ENCODE data around the gene USP17L27.
"Not testable (repeated sequence)": the region's sequence is repeated elsewhere in the genome, so short reads cannot be mapped to it uniquely, and the experiment has no call there.

Gene USP17L27, protein sequence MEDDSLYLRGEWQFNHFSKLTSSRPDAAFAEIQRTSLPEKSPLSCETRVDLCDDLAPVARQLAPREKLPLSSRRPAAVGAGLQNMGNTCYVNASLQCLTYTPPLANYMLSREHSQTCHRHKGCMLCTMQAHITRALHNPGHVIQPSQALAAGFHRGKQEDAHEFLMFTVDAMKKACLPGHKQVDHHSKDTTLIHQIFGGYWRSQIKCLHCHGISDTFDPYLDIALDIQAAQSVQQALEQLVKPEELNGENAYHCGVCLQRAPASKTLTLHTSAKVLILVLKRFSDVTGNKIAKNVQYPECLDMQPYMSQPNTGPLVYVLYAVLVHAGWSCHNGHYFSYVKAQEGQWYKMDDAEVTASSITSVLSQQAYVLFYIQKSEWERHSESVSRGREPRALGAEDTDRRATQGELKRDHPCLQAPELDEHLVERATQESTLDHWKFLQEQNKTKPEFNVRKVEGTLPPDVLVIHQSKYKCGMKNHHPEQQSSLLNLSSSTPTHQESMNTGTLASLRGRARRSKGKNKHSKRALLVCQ

DNA sequence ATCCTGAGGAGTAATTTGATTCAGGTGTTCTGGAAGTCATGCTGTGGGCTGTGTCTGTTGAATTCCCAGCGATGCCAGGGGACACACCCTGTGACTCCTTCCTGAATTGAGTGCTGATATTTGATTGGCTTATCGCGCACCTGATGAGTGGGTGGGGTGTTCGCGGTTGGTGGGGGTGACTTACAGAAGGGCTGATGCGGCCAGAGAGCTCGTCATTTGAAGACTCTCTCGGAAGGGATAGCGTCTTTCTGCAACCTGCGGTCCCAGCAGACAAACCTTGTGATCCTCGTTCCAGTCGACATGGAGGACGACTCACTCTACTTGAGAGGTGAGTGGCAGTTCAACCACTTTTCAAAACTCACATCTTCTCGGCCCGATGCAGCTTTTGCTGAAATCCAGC is at the start of gene USP17L27:
TSS of gene USP17L27 (plus strand) at position 301 of the 400 bp plus-strand sequence. CDS start at position 301, 0 bp downstream.
- DNase-seq, result not testable (repeated sequence)

DNA sequence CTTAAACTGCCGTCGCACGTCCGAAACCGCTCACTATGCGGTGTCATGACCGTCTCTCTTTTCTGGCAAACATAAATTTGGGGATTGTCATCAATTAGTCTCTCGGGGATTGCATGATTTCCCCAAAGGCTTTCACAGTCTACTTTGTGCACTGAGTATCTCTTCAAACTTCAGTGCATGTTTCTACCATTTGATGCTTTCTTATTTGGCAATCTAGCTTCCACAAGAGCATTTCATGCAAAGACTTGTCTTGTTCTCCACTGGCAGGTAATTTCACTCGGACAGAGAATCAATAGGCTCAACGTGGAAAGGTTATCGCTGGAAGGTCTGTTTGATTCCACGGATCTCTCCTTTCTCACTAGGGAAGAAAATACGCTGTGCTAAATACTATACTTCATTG is 19.8 kb upstream of the USP17L27 start:
- not testable (repeated sequence) for DNase-seq

DNA sequence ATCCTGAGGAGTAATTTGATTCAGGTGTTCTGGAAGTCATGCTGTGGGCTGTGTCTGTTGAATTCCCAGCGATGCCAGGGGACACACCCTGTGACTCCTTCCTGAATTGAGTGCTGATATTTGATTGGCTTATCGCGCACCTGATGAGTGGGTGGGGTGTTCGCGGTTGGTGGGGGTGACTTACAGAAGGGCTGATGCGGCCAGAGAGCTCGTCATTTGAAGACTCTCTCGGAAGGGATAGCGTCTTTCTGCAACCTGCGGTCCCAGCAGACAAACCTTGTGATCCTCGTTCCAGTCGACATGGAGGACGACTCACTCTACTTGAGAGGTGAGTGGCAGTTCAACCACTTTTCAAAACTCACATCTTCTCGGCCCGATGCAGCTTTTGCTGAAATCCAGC is 19.1 kb upstream of the USP17L27 start, which contains the start of gene USP17L24:
TSS of gene USP17L24 (plus strand) at position 301 of the 400 bp plus-strand sequence. CDS start at position 301, 0 bp downstream.
- DNase-seq, result not testable (repeated sequence)

GRCh38 chr4:9329611-9330010 is 14.3 kb upstream of the USP17L27 start, which contains the start of gene USP17L25:
Gene USP17L25 (plus strand): TSS chr4:9329911. CDS start chr4:9329911, 0 bp downstream.
- not testable (repeated sequence) for DNase-seq

DNA sequence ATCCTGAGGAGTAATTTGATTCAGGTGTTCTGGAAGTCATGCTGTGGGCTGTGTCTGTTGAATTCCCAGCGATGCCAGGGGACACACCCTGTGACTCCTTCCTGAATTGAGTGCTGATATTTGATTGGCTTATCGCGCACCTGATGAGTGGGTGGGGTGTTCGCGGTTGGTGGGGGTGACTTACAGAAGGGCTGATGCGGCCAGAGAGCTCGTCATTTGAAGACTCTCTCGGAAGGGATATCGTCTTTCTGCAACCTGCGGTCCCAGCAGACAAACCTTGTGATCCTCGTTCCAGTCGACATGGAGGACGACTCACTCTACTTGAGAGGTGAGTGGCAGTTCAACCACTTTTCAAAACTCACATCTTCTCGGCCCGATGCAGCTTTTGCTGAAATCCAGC is 9.6 kb upstream of the USP17L27 start, which contains the start of gene USP17L26:
TSS of gene USP17L26 (plus strand) at position 301 of the 400 bp plus-strand sequence. CDS start at position 301, 0 bp downstream.
- not testable (repeated sequence) for DNase-seq

DNA sequence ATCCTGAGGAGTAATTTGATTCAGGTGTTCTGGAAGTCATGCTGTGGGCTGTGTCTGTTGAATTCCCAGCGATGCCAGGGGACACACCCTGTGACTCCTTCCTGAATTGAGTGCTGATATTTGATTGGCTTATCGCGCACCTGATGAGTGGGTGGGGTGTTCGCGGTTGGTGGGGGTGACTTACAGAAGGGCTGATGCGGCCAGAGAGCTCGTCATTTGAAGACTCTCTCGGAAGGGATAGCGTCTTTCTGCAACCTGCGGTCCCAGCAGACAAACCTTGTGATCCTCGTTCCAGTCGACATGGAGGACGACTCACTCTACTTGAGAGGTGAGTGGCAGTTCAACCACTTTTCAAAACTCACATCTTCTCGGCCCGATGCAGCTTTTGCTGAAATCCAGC is 4.8 kb upstream of the USP17L27 start, which contains the start of gene USP17L5:
TSS of gene USP17L5 (plus strand) at position 301 of the 400 bp plus-strand sequence. CDS start at position 301, 0 bp downstream.
- DNase-seq, result not testable (repeated sequence)

DNA sequence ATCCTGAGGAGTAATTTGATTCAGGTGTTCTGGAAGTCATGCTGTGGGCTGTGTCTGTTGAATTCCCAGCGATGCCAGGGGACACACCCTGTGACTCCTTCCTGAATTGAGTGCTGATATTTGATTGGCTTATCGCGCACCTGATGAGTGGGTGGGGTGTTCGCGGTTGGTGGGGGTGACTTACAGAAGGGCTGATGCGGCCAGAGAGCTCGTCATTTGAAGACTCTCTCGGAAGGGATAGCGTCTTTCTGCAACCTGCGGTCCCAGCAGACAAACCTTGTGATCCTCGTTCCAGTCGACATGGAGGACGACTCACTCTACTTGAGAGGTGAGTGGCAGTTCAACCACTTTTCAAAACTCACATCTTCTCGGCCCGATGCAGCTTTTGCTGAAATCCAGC is 4.6 kb downstream of the USP17L27 start, which contains the start of gene USP17L28:
TSS of gene USP17L28 (plus strand) at position 301 of the 400 bp plus-strand sequence. CDS start at position 301, 0 bp downstream.
- DNase-seq, result not testable (repeated sequence)

GRCh38 chr4:9350866-9351265 is 6.9 kb downstream of the USP17L27 start:
- not testable (repeated sequence) for DNase-seq

DNA sequence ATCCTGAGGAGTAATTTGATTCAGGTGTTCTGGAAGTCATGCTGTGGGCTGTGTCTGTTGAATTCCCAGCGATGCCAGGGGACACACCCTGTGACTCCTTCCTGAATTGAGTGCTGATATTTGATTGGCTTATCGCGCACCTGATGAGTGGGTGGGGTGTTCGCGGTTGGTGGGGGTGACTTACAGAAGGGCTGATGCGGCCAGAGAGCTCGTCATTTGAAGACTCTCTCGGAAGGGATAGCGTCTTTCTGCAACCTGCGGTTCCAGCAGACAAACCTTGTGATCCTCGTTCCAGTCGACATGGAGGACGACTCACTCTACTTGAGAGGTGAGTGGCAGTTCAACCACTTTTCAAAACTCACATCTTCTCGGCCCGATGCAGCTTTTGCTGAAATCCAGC is 9.4 kb downstream of the USP17L27 start, which contains the start of gene USP17L29:
TSS of gene USP17L29 (plus strand) at position 301 of the 400 bp plus-strand sequence. CDS start at position 301, 0 bp downstream.
- DNase-seq, result not testable (repeated sequence)

- not testable (repeated sequence) for DNase-seq
These were observed 18.9 kb downstream of the USP17L27 start, which contains the start of gene USP17L30 for GRCh38 chr4:9362829-9363228. Gene USP17L30 (plus strand): TSS chr4:9363129. CDS start chr4:9363129, 0 bp downstream.

- not testable (repeated sequence) for DNase-seq
These were observed 35.9 kb downstream of the USP17L27 start for GRCh38 chr4:9379881-9380280.

- DNase-seq, result peak; percentile 2
These were observed 37.1 kb downstream of the USP17L27 start for GRCh38 chr4:9381012-9381534.

- no peak for DNase-seq
These were observed 40.2 kb downstream of the USP17L27 start for GRCh38 chr4:9384126-9384525.

DNA sequence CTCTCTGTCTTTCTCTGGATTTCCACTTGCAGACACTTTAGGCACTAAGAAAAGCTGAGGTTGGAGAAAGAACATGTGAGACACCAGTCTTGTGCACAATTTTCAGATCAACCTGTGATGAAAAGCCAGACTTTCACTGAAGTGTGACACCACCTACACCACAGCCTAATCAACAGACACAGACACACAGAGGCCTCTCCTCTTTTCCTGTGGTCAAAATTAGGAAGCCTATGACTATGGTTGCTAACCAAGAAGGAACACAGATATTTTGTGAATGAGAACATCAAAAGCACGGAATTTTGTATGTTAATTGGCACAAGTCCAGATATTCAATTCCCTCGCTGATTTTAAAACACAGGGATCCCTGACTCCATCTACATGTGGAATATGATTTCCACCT is 45.1 kb downstream of the USP17L27 start:
- DNase-seq, result not testable (repeated sequence)
